ENCODE data around the gene FTSJ3.

FTSJ3 gene

GRCh38 chr17:63830904-63831491, 3.5 kb upstream of the FTSJ3 start:
- DNase-seq (ENCODE audit: extremely low read depth, low read depth): no peak
- H3K4me3 ChIP-seq (replicated peaks; ENCODE audit: low read depth, low read length): no peak overlapping the region
- no peak for TF ChIP-seq CTCF (IDR thresholded peaks at IDR 0.05; ENCODE audit: low read depth, low read length, missing control alignments)

GRCh38 chr17:63830278-63830677, 2.8 kb upstream of the FTSJ3 start:
- H3K4me3 ChIP-seq (replicated peaks; ENCODE audit: low read depth, low read length): no peak overlapping the region
- DNase-seq (ENCODE audit: extremely low read depth, low read depth): no peak
- no peak for TF ChIP-seq CTCF (IDR thresholded peaks at IDR 0.05; ENCODE audit: low read depth, low read length, missing control alignments)

GRCh38 chr17:63828936-63829335, 1.5 kb upstream of the FTSJ3 start:
- DNase-seq (ENCODE audit: extremely low read depth, low read depth): no peak
- no peak for TF ChIP-seq CTCF (IDR thresholded peaks at IDR 0.05; ENCODE audit: low read depth, low read length, missing control alignments)
- peak overlapping the region; percentile 97 for H3K4me3 ChIP-seq (replicated peaks; ENCODE audit: low read depth, low read length)

GRCh38 chr17:63827801-63828221, 348 bp upstream of the FTSJ3 start:
- no peak for DNase-seq (ENCODE audit: extremely low read depth, low read depth)
- no peak for TF ChIP-seq CTCF (IDR thresholded peaks at IDR 0.05; ENCODE audit: low read depth, low read length, missing control alignments)
- peak overlapping the region; percentile 97 for H3K4me3 ChIP-seq (replicated peaks; ENCODE audit: low read depth, low read length)

GRCh38 chr17:63826468-63827001, 928 bp downstream of the FTSJ3 start:
- DNase-seq (ENCODE audit: extremely low read depth, low read depth): no peak

GRCh38 chr17:63824362-63824761, 3.1 kb downstream of the FTSJ3 start:
- no peak for DNase-seq (ENCODE audit: extremely low read depth, low read depth)
- TF ChIP-seq CTCF (IDR thresholded peaks at IDR 0.05; ENCODE audit: low read depth, low read length, missing control alignments): no peak
- no peak overlapping the region for H3K4me3 ChIP-seq (replicated peaks; ENCODE audit: low read depth, low read length)

More at GRCh38 chr17:63826468-63827001, 928 bp downstream of the FTSJ3 start:
- peak overlapping the region; percentile 97 for H3K4me3 ChIP-seq (replicated peaks; ENCODE audit: low read depth, low read length)
- no peak for TF ChIP-seq CTCF (IDR thresholded peaks at IDR 0.05; ENCODE audit: low read depth, low read length, missing control alignments)

Measured in HFF-Myc (cell line).